Glomerular visceral epithelial cell (primary cell): ENCODE results near the gene RASA4B.
"Not testable (repeated sequence)": the region's sequence is repeated elsewhere in the genome, so short reads cannot be mapped to it uniquely, and the experiment has no call there.

Experiments used
- DNase-seq: peaks from one replicate; pipeline ENCODE4 v3.0.0-alpha.2; 2016; ENCODE audit errors: extremely low spot score

Gene RASA4B

GRCh38 chr7:102474116-102474515, 43.5 kb downstream of the RASA4B start:
- DNase-seq, result not testable (repeated sequence)

GRCh38 chr7:102473271-102473991, 44.1 kb downstream of the RASA4B start:
- no peak for DNase-seq

- no peak for DNase-seq
Observed at GRCh38 chr7:102472126-102473041, 45.2 kb downstream of the RASA4B start.

GRCh38 chr7:102471791-102472125, 45.8 kb downstream of the RASA4B start:
- DNase-seq, result no peak

- no peak for DNase-seq
Observed at GRCh38 chr7:102469972-102470825, 47.4 kb downstream of the RASA4B start.

GRCh38 chr7:102469351-102469971, 48.1 kb downstream of the RASA4B start:
- DNase-seq, result no peak

GRCh38 chr7:102468478-102469350, 48.9 kb downstream of the RASA4B start:
- DNase-seq, result peak; percentile 41

GRCh38 chr7:102467581-102468477, 49.7 kb downstream of the RASA4B start:
- no peak for DNase-seq

GRCh38 chr7:102466097-102466496, 51.5 kb downstream of the RASA4B start:
- DNase-seq, result no peak

- DNase-seq, result peak; percentile 93
Observed at GRCh38 chr7:102464577-102465280, 52.8 kb downstream of the RASA4B start, which contains the start of the genes ALKBH4 and LRWD1. TSS of gene ALKBH4 (minus strand) at chr7:102464863. CDS start at chr7:102464836, 27 bp downstream. TSS of gene LRWD1 (plus strand) at chr7:102464984. CDS start at chr7:102465081, 97 bp downstream.

- peak; percentile 26 for DNase-seq
Observed at GRCh38 chr7:102463841-102464576, 53.6 kb downstream of the RASA4B start.

- no peak for DNase-seq
Observed at GRCh38 chr7:102460467-102460866, 57.1 kb downstream of the RASA4B start.

GRCh38 chr7:102459221-102459844, 58.2 kb downstream of the RASA4B start:
- no peak for DNase-seq

- DNase-seq, result no peak
Observed at GRCh38 chr7:102457352-102457924, 60.1 kb downstream of the RASA4B start.

GRCh38 chr7:102456327-102456726, 61.2 kb downstream of the RASA4B start:
- DNase-seq, result no peak

- DNase-seq, result no peak
Observed at GRCh38 chr7:102455596-102455995, 62.0 kb downstream of the RASA4B start.

GRCh38 chr7:102454932-102455331, 62.6 kb downstream of the RASA4B start:
- DNase-seq, result not testable (repeated sequence)
